AG08396 (cell line): Measurements from ENCODE around the gene ARHGAP22.

ENCODE experiments used
- DNase-seq: peaks from one replicate; pipeline ENCODE4 v3.0.0; 2012; ENCODE audit warnings: low spot score, mixed read lengths

ARHGAP22 gene

DNA sequence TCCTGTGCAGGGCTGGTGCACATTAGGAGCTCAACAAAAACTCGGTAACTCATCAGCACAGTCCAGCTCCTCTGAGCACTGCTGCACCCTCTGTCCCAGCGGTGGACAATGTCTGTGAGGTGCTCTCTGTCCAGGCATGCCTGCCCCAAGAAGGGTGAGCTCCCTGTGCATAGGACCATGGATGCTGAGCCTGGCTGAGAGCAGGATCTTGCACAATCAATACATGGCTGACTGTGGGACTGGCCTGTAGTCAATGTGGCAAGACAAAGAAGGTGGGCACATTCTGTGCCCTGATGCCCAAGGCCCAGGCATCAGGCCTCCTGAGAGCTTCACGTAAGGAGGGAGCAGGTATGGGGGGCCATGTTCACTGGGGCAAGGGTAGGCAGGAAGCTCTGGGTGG, 17.1 kb downstream of the ARHGAP22 start:
- DNase-seq = no peak

DNA sequence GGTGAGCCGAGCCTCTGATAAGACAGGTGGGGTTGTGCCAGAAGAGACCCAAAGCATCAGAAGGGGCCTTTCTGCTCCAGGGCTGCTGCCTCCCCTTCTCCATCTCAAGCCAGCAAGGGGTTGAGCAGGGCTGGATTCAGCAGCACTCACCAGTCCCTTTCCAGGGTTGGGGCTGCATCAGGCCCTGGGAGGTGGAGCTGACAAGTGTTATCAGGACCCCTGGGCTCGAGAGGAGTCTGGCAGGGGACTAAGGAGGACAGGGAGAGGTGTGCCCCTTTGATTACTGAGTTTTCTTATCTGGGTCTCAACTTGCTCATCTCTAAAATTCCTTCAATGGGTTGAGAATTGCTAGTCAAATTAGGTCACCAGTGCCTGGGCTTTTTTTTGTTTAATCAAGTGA, 17.8 kb downstream of the ARHGAP22 start:
- no peak for DNase-seq

DNA sequence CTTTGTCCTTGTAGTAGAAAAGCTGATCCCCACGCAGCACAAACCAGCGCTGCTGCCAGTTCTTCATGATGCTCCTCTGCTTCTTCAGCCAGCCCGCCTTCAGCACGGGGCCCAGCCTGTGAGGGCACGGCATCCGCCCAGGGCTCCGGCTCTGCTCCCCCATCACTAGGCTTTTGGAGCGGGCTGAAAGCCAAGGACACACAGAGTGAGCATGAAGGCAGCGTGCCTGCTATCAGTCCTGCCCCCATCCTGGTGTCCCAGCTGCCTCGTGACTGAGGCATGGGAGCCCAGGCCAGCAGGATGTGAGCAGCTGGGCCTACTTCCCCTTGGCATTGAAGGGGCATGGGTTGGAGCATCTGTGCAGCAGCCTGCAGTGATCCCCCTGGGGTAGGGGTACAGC, 21.9 kb downstream of the ARHGAP22 start:
- no peak for DNase-seq

DNA sequence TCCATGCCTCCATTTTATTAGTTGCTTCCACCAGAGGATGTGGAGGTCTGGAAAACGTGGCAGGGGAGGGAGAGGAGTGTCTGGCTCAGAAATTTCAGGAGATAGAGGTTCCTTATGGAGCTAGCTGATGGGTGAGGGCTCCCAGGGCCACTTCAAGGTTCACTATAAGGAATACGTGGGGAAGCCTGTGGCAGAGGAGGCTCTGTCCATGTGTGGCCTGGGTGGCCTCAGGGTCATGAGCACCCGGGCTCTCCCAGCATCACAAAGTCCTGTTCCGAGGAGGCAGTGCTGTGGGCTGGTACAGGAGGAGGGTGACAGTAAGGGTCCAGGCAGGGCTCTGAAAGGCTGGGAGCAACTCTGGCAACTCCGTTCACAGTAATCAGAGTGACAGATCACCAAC, 24.6 kb downstream of the ARHGAP22 start:
- no peak for DNase-seq

GRCh38 chr10:48579251-48579960, 25.5 kb downstream of the ARHGAP22 start:
- DNase-seq = peak; percentile 43

DNA sequence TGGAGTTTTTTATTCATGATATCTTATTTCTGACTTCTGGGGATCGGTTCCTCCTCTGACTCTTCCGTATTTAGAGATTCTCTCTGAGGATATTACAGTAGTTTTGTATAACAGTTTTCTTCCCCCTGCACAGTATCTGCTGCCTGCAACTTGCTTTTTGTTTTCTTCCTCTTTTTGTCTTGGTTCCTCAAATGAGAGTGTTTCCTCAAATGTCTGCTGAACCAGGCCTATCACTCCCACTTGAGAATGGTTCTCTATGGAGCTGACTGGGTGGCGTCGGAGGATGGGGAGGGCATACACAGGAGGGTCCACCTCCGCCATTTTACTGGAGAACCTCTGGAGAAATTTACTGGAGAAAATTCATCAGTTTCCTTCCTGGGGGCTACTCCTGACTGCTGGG, 27.7 kb downstream of the ARHGAP22 start:
- DNase-seq = no peak

DNA sequence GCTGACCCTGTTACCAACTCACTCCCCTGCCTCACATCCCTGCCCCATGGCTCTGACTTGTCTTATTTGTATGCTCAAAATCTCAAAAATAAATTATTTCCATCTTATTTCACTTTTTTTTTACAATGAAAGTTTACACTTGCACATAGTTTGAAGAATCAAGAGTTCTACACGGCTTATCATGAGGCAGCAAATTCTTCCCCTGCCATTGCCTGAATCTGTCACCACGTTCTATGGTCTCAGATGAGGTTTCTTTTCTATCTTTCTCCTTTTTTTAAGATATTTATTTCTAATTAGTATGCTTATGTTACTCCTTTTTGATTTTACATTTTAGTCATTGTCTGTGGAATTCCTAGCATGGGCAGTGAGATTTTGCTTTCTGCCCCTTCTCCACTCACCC, 28.4 kb downstream of the ARHGAP22 start:
- no peak for DNase-seq

DNA sequence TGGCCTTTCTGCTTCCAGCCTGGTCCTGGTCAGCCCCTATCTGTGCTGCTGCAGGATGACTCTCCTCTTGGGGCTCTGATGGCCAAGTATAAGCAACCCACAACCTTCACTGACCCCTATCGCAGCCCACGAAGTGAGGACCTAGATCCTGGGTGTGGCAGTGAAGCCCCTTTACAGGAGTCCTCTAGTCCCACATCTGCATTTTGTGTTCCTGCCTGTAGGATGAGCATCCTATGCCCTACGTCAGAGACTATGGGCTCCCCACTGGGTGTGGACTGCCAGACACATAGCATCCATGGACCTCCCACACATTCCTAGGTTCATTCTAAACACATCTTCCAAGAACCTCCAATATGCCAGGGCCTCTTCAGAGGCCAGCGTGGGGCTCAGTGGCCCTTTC, 29.0 kb downstream of the ARHGAP22 start:
- DNase-seq = no peak

DNA sequence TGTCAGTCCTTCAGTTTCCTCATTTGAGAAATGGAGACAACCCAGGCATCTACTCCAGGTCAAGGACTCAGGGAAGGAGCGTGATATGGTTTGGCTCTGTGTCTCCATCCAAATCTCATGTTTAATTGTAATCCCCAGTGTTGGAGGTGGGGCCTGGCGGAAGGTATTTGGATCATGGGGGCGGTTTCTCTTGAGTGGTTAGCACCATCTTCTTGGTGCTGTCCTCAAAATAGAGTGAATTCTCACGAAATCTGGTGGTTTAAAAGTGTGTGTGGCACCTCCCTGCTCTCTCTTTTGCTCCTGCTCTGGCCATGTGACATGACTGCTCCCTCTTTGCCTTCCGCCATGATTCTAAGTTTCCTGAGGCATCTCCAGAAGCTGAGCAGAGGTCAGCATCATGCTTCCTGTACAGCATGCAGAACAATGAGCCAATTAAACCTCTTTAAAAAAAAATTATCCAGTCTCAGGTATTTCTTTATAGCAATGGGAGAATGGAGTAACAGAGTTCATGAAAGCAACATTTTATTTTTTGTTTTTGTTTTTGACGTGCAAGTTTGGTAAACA, 30.0 kb downstream of the ARHGAP22 start:
- no peak for DNase-seq

GRCh38 chr10:48574322-48574796, 30.5 kb downstream of the ARHGAP22 start:
- DNase-seq = no peak

GRCh38 chr10:48573045-48573444, 31.8 kb downstream of the ARHGAP22 start:
- DNase-seq = no peak

GRCh38 chr10:48572414-48572813, 32.5 kb downstream of the ARHGAP22 start:
- DNase-seq = peak; percentile 39

- DNase-seq = no peak
Measured at GRCh38 chr10:48568546-48568945, 36.3 kb downstream of the ARHGAP22 start.

GRCh38 chr10:48568131-48568530, 36.7 kb downstream of the ARHGAP22 start:
- no peak for DNase-seq

- no peak for DNase-seq
Measured at GRCh38 chr10:48567346-48567745, 37.5 kb downstream of the ARHGAP22 start.

GRCh38 chr10:48564466-48565160, 40.3 kb downstream of the ARHGAP22 start:
- DNase-seq = no peak

- no peak for DNase-seq
Measured at GRCh38 chr10:48557511-48558123, 47.3 kb downstream of the ARHGAP22 start.

DNA sequence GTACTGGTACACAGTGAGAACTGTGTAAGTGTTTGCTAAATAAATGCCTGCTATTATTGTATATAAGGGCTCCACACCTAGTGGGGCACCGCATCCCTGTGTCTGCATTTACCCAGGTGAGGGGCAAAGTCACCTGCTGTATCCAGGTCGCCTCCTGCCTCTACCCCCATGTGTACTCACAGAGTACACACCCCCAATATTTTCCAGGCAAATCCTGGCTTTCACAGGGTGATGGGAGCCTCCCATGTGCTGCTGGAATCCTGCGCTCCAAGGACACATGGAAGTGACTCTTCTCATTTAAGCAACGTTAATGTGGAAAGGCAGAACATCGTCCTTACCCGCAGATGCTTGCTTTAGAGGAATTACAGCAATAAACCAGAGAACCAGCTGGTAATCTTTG, 48.2 kb downstream of the ARHGAP22 start:
- DNase-seq = no peak

DNA sequence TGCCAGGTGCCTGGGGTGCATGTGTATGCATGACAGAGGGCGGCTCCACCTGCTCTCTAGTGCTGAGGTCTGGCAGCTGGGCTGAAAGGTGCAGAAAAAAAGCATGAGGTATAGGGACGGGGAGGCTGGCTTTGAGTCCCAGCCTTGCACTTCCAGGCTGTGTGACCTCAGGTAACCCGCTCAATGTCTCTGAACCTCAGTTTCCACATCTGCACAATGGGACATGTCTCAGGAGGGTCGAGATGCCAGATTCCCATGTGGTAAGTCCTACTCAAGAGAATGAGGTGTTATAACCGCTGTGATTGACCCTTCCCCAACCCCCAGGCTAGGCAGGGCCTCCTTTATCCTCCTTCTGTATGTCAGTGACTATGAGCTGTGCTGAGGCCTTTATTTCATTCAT, 48.8 kb downstream of the ARHGAP22 start:
- no peak for DNase-seq

DNA sequence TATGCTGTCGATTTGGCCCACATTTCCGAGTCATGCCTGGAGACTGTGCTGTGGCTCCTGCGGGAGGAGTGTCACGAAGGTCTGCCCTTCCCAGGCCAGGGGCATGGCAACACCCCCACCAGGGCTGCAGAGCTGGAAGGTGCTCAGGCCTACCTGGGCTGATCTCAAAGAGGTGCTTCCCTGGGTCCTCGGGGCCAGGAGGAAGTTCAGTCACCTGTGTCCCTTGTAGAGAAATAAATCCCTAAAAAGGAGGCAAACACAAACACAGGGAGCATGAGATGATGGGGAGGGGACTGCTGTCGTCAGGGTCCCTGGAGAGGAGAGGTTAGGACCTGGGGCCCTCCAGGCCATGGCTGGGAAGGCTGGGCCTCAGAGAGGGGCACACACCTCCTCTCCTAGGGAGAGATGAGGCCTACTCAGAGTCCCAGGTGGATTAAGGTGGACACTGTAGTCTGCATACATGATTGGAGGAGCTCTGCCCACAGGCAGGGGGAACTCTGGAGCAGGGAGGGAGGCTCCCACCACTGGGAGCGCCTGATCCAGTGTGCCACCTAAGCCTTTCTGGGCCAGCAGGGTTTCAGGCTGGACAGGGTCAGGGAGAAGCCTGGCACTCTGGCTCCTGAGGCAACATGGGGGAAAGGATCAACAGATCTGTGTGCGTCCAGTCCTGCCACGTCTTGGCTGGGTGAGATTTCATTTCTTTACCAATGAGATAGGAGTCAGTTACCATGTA, 49.4 kb downstream of the ARHGAP22 start:
- no peak for DNase-seq

GRCh38 chr10:48554656-48555055, 50.2 kb downstream of the ARHGAP22 start:
- no peak for DNase-seq

DNA sequence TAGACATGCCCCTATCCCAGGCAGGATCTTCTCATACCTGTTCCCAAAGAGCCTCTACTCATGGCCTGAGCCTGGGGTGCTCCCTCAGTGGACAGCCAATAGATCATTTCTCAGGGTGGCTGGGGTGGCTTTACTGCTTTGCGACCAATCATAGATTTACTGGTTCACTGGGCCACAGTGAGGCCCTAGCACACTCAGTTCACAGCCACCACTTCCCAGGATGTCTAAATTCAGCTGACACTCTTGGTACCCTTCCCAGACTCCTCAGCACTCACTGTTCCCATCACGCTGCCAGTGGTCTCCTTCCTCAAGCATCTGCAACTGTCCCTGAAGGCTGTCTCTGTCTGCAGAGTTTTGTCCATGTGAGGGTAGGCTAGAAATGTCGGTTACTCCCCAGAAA, 50.6 kb downstream of the ARHGAP22 start:
- no peak for DNase-seq
